ENCODE results near the gene SUZ12. TPM values are rescaled to one million over a fixed set of nuclear protein-coding genes. Genes with fewer than 3 reads are reported as not detected.
"Not testable (repeated sequence)": the region's sequence is repeated elsewhere in the genome, so short reads cannot be mapped to it uniquely, and the experiment has no call there.

The SUZ12 gene
- 32.5 and 35.2 TPM in 2 replicates for total RNA-seq
- polyA plus RNA-seq: 13.3 and 14.8 TPM in 2 replicates

- WGBS (ENCODE audit: low lambda C conversion rate, missing lambda C conversion rate): 0% methylated on average over 54 of the region's 93 CpGs
- not testable (repeated sequence) for H3K9me3 ChIP-seq (ENCODE audit: low read depth); H3K27me3 ChIP-seq; H3K36me3 ChIP-seq (replicated peaks; ENCODE audit: insufficient read depth, low read depth); H3K4me1 ChIP-seq (ENCODE audit: insufficient read depth); H3K9me2 ChIP-seq (replicated peaks; ENCODE audit: insufficient read depth)
- peak within 1 kb of the TSS; percentile 99 for H3K4me3 ChIP-seq
- DNase-seq (ENCODE audit: low spot score): peak; percentile 93
- H3K27ac ChIP-seq: peak within 1 kb of the TSS; percentile 100
- H3K79me2 ChIP-seq: peaks cover 39% of the 10 kb centered on the region
- H3K4me2 ChIP-seq: peak within 1 kb of the TSS; percentile 78
- peaks cover 19% of the 10 kb centered on the region for H4K20me1 ChIP-seq (ENCODE audit: insufficient read depth, poor library complexity, severe bottlenecking)
- H2AFZ ChIP-seq: peak within 1 kb of the TSS; percentile 90
These were observed at the start of gene SUZ12 for GRCh38 chr17:31936615-31937609. SUZ12 (plus strand) TSS chr17:31937007; CDS start chr17:31937247, 240 bp downstream.

GRCh38 chr17:31888124-31888523, 48.7 kb upstream of the SUZ12 start:
- 98% methylated on average over 4 of the region's 4 CpGs for WGBS (ENCODE audit: low lambda C conversion rate, missing lambda C conversion rate)
- Histone ChIP-seq H3K9me2 (replicated peaks; ENCODE audit: insufficient read depth) (no peaks in the 10 kb centered on the region), H3K79me2 (no peaks in the 10 kb centered on the region), H3K27me3 (no peaks in the 10 kb centered on the region), H3K9me3 (ENCODE audit: low read depth) (no peaks in the 10 kb centered on the region), H3K4me2 (no peak overlapping the region), H3K36me3 (replicated peaks; ENCODE audit: insufficient read depth, low read depth) (peaks cover 3% of the 10 kb centered on the region), H3K4me1 (ENCODE audit: insufficient read depth) (no peaks in the 10 kb centered on the region), H2AFZ (no peak overlapping the region), H3K27ac (no peak overlapping the region), H4K20me1 (ENCODE audit: insufficient read depth, poor library complexity, severe bottlenecking) (no peaks in the 10 kb centered on the region), H3K4me3 (no peak overlapping the region)
- DNase-seq (ENCODE audit: low spot score): no peak
- TF ChIP-seq EZH2phosphoT487 (IDR thresholded peaks at IDR 0.05; ENCODE audit: low read depth, severe bottlenecking, unreplicated experiment): no peak
- no peak for TF ChIP-seq CTCF (IDR thresholded peaks at IDR 0.05; ENCODE audit: poor library complexity)
- TF ChIP-seq EZH2 (IDR thresholded peaks at IDR 0.05; ENCODE audit: borderline replicate concordance): no peak

DNA sequence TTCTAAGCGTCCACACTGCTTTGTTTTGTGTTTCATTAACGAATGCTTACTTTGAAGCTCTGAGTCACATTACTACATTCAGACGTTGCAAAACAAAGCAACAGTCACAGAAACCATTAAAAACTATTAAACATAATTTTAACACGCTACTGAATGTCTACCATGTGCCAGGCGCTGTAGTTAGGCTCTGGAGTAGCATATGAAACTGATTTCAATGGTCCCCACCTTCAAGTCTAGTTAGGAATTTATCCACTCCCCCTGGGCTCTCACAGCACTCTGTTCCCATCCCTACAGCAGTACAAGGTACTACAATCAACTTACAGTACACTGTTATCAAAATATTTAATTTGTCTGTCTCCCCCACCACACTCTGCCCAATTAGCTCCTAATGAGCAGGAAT, 35.9 kb upstream of the SUZ12 start:
- Histone ChIP-seq H3K79me2 (peaks cover 36% of the 10 kb centered on the region), H4K20me1 (ENCODE audit: insufficient read depth, poor library complexity, severe bottlenecking) (no peaks in the 10 kb centered on the region), H3K27ac (peak overlapping the region; percentile 65), H3K36me3 (replicated peaks; ENCODE audit: insufficient read depth, low read depth) (no peaks in the 10 kb centered on the region), H3K4me1 (ENCODE audit: insufficient read depth) (peaks cover 9% of the 10 kb centered on the region), H3K9me3 (ENCODE audit: low read depth) (no peaks in the 10 kb centered on the region), H3K4me2 (peak overlapping the region; percentile 94), H3K9me2 (replicated peaks; ENCODE audit: insufficient read depth) (no peaks in the 10 kb centered on the region), H3K4me3 (peak overlapping the region; percentile 41), H2AFZ (peak overlapping the region; percentile 68), H3K27me3 (no peaks in the 10 kb centered on the region)
- TF ChIP-seq EZH2 (IDR thresholded peaks at IDR 0.05; ENCODE audit: borderline replicate concordance): no peak
- no peak for TF ChIP-seq EZH2phosphoT487 (IDR thresholded peaks at IDR 0.05; ENCODE audit: low read depth, severe bottlenecking, unreplicated experiment)
- TF ChIP-seq CTCF (IDR thresholded peaks at IDR 0.05; ENCODE audit: poor library complexity): no peak
- peak; percentile 29 for DNase-seq (ENCODE audit: low spot score)
- WGBS (ENCODE audit: low lambda C conversion rate, missing lambda C conversion rate): 11% methylated on average over 5 of the region's 5 CpGs

DNA sequence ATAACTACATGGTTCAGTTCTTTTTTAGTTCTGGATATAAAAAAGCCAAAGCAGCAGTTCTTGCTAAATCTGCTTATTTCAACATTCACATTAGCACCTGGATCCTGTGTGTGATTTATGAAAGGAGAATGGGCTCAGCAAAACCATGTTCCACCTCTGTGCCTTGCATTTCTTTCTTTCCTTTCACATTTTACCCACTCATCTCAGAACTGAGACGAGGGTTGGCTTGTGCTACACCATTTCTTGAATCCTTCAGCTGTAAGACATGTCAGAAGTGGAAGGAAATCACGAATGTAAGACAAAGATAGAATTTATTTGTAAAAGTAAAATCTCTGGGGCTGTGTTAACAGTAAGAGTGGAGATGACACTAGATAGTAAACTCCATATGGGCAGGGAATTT, 34.1 kb upstream of the SUZ12 start:
- no peak overlapping the region for H2AFZ ChIP-seq
- peaks cover 9% of the 10 kb centered on the region for H3K4me1 ChIP-seq (ENCODE audit: insufficient read depth)
- no peaks in the 10 kb centered on the region for H3K9me2 ChIP-seq (replicated peaks; ENCODE audit: insufficient read depth)
- TF ChIP-seq EZH2phosphoT487 (IDR thresholded peaks at IDR 0.05; ENCODE audit: low read depth, severe bottlenecking, unreplicated experiment) (no peak), EZH2 (IDR thresholded peaks at IDR 0.05; ENCODE audit: borderline replicate concordance) (no peak), CTCF (IDR thresholded peaks at IDR 0.05; ENCODE audit: poor library complexity) (no peak)
- H3K27ac ChIP-seq: no peak overlapping the region
- H3K9me3 ChIP-seq (ENCODE audit: low read depth): no peaks in the 10 kb centered on the region
- H3K4me2 ChIP-seq: no peak overlapping the region
- H3K27me3 ChIP-seq: no peaks in the 10 kb centered on the region
- H3K36me3 ChIP-seq (replicated peaks; ENCODE audit: insufficient read depth, low read depth): no peaks in the 10 kb centered on the region
- no peaks in the 10 kb centered on the region for H4K20me1 ChIP-seq (ENCODE audit: insufficient read depth, poor library complexity, severe bottlenecking)
- WGBS (ENCODE audit: low lambda C conversion rate, missing lambda C conversion rate): 81% methylated on average over 2 of the region's 2 CpGs
- no peak for DNase-seq (ENCODE audit: low spot score)
- no peak overlapping the region for H3K4me3 ChIP-seq
- peaks cover 31% of the 10 kb centered on the region for H3K79me2 ChIP-seq

Measured in hepatocyte (in vitro differentiated cells).